H9 (cell line): Measurements from ENCODE around the gene GPR135. TPM values are rescaled to one million over a fixed set of nuclear protein-coding genes. Genes with fewer than 3 reads are reported as not detected.

Source experiments
- DNase-seq: peaks from one replicate; pipeline ENCODE4 v3.0.0-alpha.2; 2017
- H2AFZ ChIP-seq: one replicate; pipeline ENCODE4 v1.6.1; 2013; ENCODE audit warnings: mild to moderate bottlenecking, low read length, control low read depth, moderate library complexity
- H2AK5ac ChIP-seq: 2 replicates; pipeline ENCODE4 v1.6.1; 2013; ENCODE audit warnings: low read length, control low read depth, mixed read lengths; ENCODE audit not compliant: insufficient read length
- H2BK120ac ChIP-seq: one replicate; pipeline ENCODE4 v1.6.1; 2013; ENCODE audit warnings: low read depth, mild to moderate bottlenecking, low read length, control low read depth, inconsistent platforms; ENCODE audit not compliant: poor library complexity, severe bottlenecking
- H2BK12ac ChIP-seq: 2 replicates; pipeline ENCODE4 v1.6.1; 2013; ENCODE audit warnings: low read length, control low read depth, mixed read lengths, low read depth; ENCODE audit not compliant: insufficient read length
- H2BK15ac ChIP-seq: 2 replicates; pipeline ENCODE4 v1.6.1; 2013; ENCODE audit warnings: low read depth, low read length, control low read depth
- H2BK20ac ChIP-seq: one replicate; pipeline ENCODE4 v1.6.1; 2013; ENCODE audit warnings: low read depth, mild to moderate bottlenecking, low read length, control low read depth, inconsistent platforms; ENCODE audit not compliant: poor library complexity, severe bottlenecking
- H2BK5ac ChIP-seq: 2 replicates; pipeline ENCODE4 v1.6.1; 2013; ENCODE audit warnings: low read length, control low read depth, mixed read lengths; ENCODE audit not compliant: insufficient read length
- H3K14ac ChIP-seq: 2 replicates; pipeline ENCODE4 v1.6.1; 2013; ENCODE audit warnings: low read length, control low read depth; ENCODE audit not compliant: insufficient read depth
- H3K18ac ChIP-seq: 2 replicates; pipeline ENCODE4 v1.6.1; 2013; ENCODE audit warnings: low read depth, mild to moderate bottlenecking, mixed read lengths, low read length, control low read depth; ENCODE audit not compliant: insufficient read length
- H3K23ac ChIP-seq: 2 replicates; pipeline ENCODE4 v1.6.1; 2013; ENCODE audit warnings: low read length, control low read depth, mixed read lengths, low read depth; ENCODE audit not compliant: insufficient read length
- H3K23me2 ChIP-seq: 2 replicates; pipeline ENCODE4 v1.6.1; 2013; ENCODE audit warnings: low read depth, mild to moderate bottlenecking, mixed read lengths, low read length, control low read depth; ENCODE audit not compliant: insufficient read length, poor library complexity, severe bottlenecking
- H3K27ac ChIP-seq: 2 replicates; pipeline ENCODE4 v1.5.1; 2013; ENCODE audit warnings: low read length, control low read depth, mixed read lengths, low read depth; ENCODE audit not compliant: insufficient read length
- H3K27me3 ChIP-seq: 2 replicates; pipeline ENCODE4 v1.6.1; 2013; ENCODE audit warnings: low read length, control low read depth, inconsistent platforms; ENCODE audit not compliant: insufficient read depth
- H3K4ac ChIP-seq: 2 replicates; pipeline ENCODE4 v1.6.1; 2013; ENCODE audit warnings: low read depth, mild to moderate bottlenecking, control low read depth, inconsistent platforms, low read length, moderate library complexity
- H3K4me1 ChIP-seq: 2 replicates; pipeline ENCODE4 v1.6.1; 2013; ENCODE audit warnings: low read length, control low read depth, inconsistent platforms; ENCODE audit not compliant: insufficient read depth
- H3K4me2 ChIP-seq: 2 replicates; pipeline ENCODE4 v1.6.1; 2013; ENCODE audit warnings: low read length, control low read depth, mixed read lengths; ENCODE audit not compliant: insufficient read length, insufficient read depth
- H3K56ac ChIP-seq: 2 replicates; pipeline ENCODE4 v1.6.1; 2013; ENCODE audit warnings: low read depth, mild to moderate bottlenecking, mixed read lengths, low read length, control low read depth; ENCODE audit not compliant: insufficient read length
- H3K79me1 ChIP-seq: 2 replicates; pipeline ENCODE4 v1.6.1; 2013; ENCODE audit warnings: low read depth, mild to moderate bottlenecking, moderate library complexity, low read length, control low read depth, inconsistent platforms; ENCODE audit not compliant: insufficient read depth, poor library complexity, severe bottlenecking
- H3K79me2 ChIP-seq: 2 replicates; pipeline ENCODE4 v1.6.1; 2013; ENCODE audit warnings: low read length, control low read depth, inconsistent platforms; ENCODE audit not compliant: insufficient read depth
- H3K9ac ChIP-seq: 2 replicates; pipeline ENCODE4 v1.6.1; 2013; ENCODE audit warnings: low read length, control low read depth, mixed read lengths; ENCODE audit not compliant: insufficient read length; ENCODE audit errors: extremely low read depth
- H3K9me3 ChIP-seq: one replicate; pipeline ENCODE4 v1.6.1; 2013; ENCODE audit warnings: low read depth, low read length, inconsistent platforms; ENCODE audit not compliant: control insufficient read depth
- H3T11ph ChIP-seq: one replicate; pipeline ENCODE4 v1.6.1; 2013; ENCODE audit warnings: mild to moderate bottlenecking, low read length, control low read depth, inconsistent platforms
- H4K20me1 ChIP-seq: one replicate; pipeline ENCODE4 v1.6.1; 2013; ENCODE audit not compliant: control insufficient read depth, insufficient read length, insufficient read depth
- H4K5ac ChIP-seq: 2 replicates; pipeline ENCODE4 v1.6.1; 2013; ENCODE audit warnings: low read depth, mild to moderate bottlenecking, mixed read lengths, low read length, control low read depth; ENCODE audit not compliant: insufficient read length
- H4K8ac ChIP-seq: replicated peaks from 2 replicates; pipeline ENCODE4 v1.6.1; 2013; ENCODE audit warnings: low read length, control low read depth, mixed read lengths, low read depth; ENCODE audit not compliant: insufficient read length
- H4K91ac ChIP-seq: 2 replicates; pipeline ENCODE4 v1.6.1; 2013; ENCODE audit warnings: low read depth, mild to moderate bottlenecking, moderate library complexity, mixed read lengths, low read length, control low read depth; ENCODE audit not compliant: insufficient read length
- H3K27ac Mint-ChIP-seq, 3 experiments: 2 replicates in 2 of 3; 3 replicates in 1 of 3; pipeline ENCODE4 v1.8.0; 2020 to 2021; ENCODE audit warnings: mixed read lengths in 3 of 3, mild to moderate bottlenecking in 1 of 3, moderate library complexity in 1 of 3
- H3K27me3 Mint-ChIP-seq: 2 replicates; pipeline ENCODE4 v1.8.0; 2021; ENCODE audit warnings: low read depth, mild to moderate bottlenecking, moderate library complexity, mixed read lengths
- H3K36me3 Mint-ChIP-seq, 3 experiments: 2 replicates in 2 of 3; 3 replicates in 1 of 3; pipeline ENCODE4 v1.8.0; 2020 to 2021; ENCODE audit warnings: low read depth in 3 of 3, mixed read lengths in 3 of 3; ENCODE audit not compliant: insufficient read depth in 1 of 3
- H3K4me1 Mint-ChIP-seq, 2 experiments: 2 replicates each; pipeline ENCODE4 v1.8.0; 2020; ENCODE audit warnings: mixed read lengths in 2 of 2
- H3K4me3 Mint-ChIP-seq, 2 experiments: 2 replicates in 1 of 2; 3 replicates in 1 of 2; pipeline ENCODE4 v1.8.0; 2020 to 2021; ENCODE audit warnings: mild to moderate bottlenecking in 2 of 2, mixed read lengths in 2 of 2, moderate library complexity in 1 of 2
- H3K9me3 Mint-ChIP-seq, 2 experiments: 2 replicates in 1 of 2; 3 replicates in 1 of 2; pipeline ENCODE4 v1.8.0; 2020; ENCODE audit warnings: mild to moderate bottlenecking in 2 of 2, mixed read lengths in 2 of 2, moderate library complexity in 1 of 2
- CTCF ChIP-seq: fragments of 200-600 bp; sonication (generic); conservative IDR thresholded peaks from 3 replicates; pipeline ENCODE4 v1.8.0; 2021; ENCODE audit warnings: antibody characterized with exemption, mild to moderate bottlenecking
- WGBS: extraction: QIAGEN DNeasy Blood & Tissue Kit; methylation state at CpG from one replicate; pipeline ENCODE4 v1.1.7; 2013; ENCODE audit warnings: missing lambda C conversion rate, low lambda C conversion rate, mixed read lengths; ENCODE audit not compliant: insufficient read length; ENCODE audit errors: extremely low coverage; 5-methylcytosine and 5-hydroxymethylcytosine counted together
- total RNA-seq: library from RNA; stranded (reverse); gene quantifications from 2 replicates; pipeline ENCODE4 v1.2.1, GENCODE V29; 2021

The GPR135 gene
- total RNA-seq, 1 experiment from 2014 or later: 1.9 TPM

DNA sequence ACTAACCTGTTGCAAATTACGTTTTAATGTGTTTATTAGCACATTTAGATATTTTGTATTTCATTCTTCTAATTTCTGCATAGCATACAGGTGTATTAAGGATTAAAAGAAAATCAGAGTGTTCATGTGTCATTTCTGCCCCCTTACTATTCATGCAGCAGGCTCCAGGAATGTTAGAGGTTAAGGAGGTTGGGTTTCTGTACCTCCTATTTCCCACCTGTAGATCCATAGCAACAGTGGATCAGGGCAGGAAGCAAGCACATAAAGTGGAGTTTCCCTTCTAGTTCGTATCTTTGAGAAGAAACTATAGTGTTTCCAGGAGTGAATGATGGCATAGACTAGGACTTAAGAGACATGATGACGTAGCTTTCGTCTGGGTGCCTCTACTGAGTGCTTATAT, 38.1 kb upstream of the GPR135 start:
- no peak overlapping the region for H2AK5ac ChIP-seq
- no peak overlapping the region for H3K23ac ChIP-seq
- no peak overlapping the region for H3K27ac Mint-ChIP-seq

More for the DNA sequence above, 38.1 kb upstream of the GPR135 start:
- no peak overlapping the region for H2AFZ ChIP-seq
- H3K36me3 Mint-ChIP-seq: peaks cover 3 to 15% (median 5%) of the 10 kb centered on the region in 3 experiments; a peak in 5 of 7 replicates
- H2BK20ac ChIP-seq: no peak overlapping the region
- no peaks in the 10 kb centered on the region for H3K79me2 ChIP-seq
- no peak overlapping the region for H2BK120ac ChIP-seq
- H3K18ac ChIP-seq: no peak overlapping the region
- no peak overlapping the region for H3K56ac ChIP-seq
- H3K4ac ChIP-seq: no peak overlapping the region
- DNase-seq: no peak
- WGBS: no CpG with 5 or more reads among the region's 4 CpGs
- no peak overlapping the region for H2BK15ac ChIP-seq
- H3K27ac ChIP-seq: no peak overlapping the region
- H4K91ac ChIP-seq: no peak overlapping the region
- no peak overlapping the region for H2BK12ac ChIP-seq
- no peaks in the 10 kb centered on the region for H3K27me3 ChIP-seq
- H2BK5ac ChIP-seq: no peak overlapping the region
- no peaks in the 10 kb centered on the region for H3K9me3 ChIP-seq
- no peak overlapping the region for H4K5ac ChIP-seq
- no peak overlapping the region for H3K14ac ChIP-seq
- H3K4me1 ChIP-seq: no peaks in the 10 kb centered on the region
- no peaks in the 10 kb centered on the region; a peak in 1 of 5 replicates for H3K9me3 Mint-ChIP-seq
- peaks cover 10 to 12% of the 10 kb centered on the region in 2 experiments for H3K4me1 Mint-ChIP-seq
- H3K4me2 ChIP-seq: no peak overlapping the region
- no peak for TF ChIP-seq CTCF
- H4K8ac ChIP-seq: no peak overlapping the region
- H4K20me1 ChIP-seq: no peaks in the 10 kb centered on the region
- no peaks in the 10 kb centered on the region for H3K27me3 Mint-ChIP-seq
- no peak overlapping the region for H3K4me3 Mint-ChIP-seq
- no peaks in the 10 kb centered on the region for H3K23me2 ChIP-seq
- no peak overlapping the region for H3K9ac ChIP-seq
- H3K79me1 ChIP-seq: no peaks in the 10 kb centered on the region
- no peak overlapping the region for H3T11ph ChIP-seq
